OCI-LY3 (cell line): ENCODE measurements around the gene FAM222B.

Experiments used
- H2AFZ ChIP-seq: fragments of 200-600, 300-600 bp; shearing (Covaris generic); 2 replicates; pipeline ENCODE4 v1.6.0; 2014; ENCODE audit warnings: antibody characterized with exemption, low read depth, low read length
- H3K27ac ChIP-seq: fragments of 200-600, 300-600 bp; sonication (generic); 2 replicates; pipeline ENCODE4 v1.5.1; 2014; ENCODE audit warnings: mild to moderate bottlenecking, low read length, moderate library complexity, mixed read lengths
- H3K27me3 ChIP-seq: fragments of 200-600, 300-600 bp; sonication (generic); 2 replicates; pipeline ENCODE4 v1.6.1; 2014; ENCODE audit warnings: low read depth, low read length, mixed read lengths
- H3K36me3 ChIP-seq: fragments of 200-600, 300-600 bp; sonication (generic); replicated peaks from 2 replicates; pipeline ENCODE3; 2014; ENCODE audit warnings: low read depth, low read length, mixed read lengths
- H3K4me1 ChIP-seq: fragments of 300-600, 200-600 bp; sonication (generic); 2 replicates; pipeline ENCODE4 v1.6.1; 2014; ENCODE audit warnings: low read length, mixed read lengths
- H3K4me2 ChIP-seq: fragments of 200-600, 300-600 bp; sonication (generic); 2 replicates; pipeline ENCODE4 v1.6.1; 2014; ENCODE audit warnings: low read length, mixed read lengths
- H3K4me3 ChIP-seq: fragments of 300-600, 200-600 bp; sonication (generic); 2 replicates; pipeline ENCODE4 v1.5.1; 2014; ENCODE audit warnings: antibody characterized with exemption, mild to moderate bottlenecking, low read length, moderate library complexity
- H3K79me2 ChIP-seq: fragments of 300-600, 200-600 bp; shearing (Covaris generic); 2 replicates; pipeline ENCODE4 v1.6.1; 2014; ENCODE audit warnings: mild to moderate bottlenecking, low read length, mixed read lengths
- H3K9ac ChIP-seq: fragments of 300-600, 200-600 bp; shearing (Covaris generic); 2 replicates; pipeline ENCODE4 v1.6.0; 2014; ENCODE audit warnings: mild to moderate bottlenecking, low read length, moderate library complexity
- H3K9me3 ChIP-seq: fragments of 200-600, 300-600 bp; shearing (Covaris generic); 2 replicates; pipeline ENCODE4 v1.6.1; 2014; ENCODE audit warnings: low read length, mixed read lengths; ENCODE audit not compliant: insufficient read depth
- H4K20me1 ChIP-seq: fragments of 200-600, 300-600 bp; sonication (generic); 2 replicates; pipeline ENCODE4 v1.6.1; 2016; ENCODE audit warnings: low read length, mixed read lengths; ENCODE audit not compliant: insufficient read depth
- CTCF ChIP-seq: fragments of 200-600, 300-600 bp; sonication (generic); IDR thresholded peaks from 2 replicates; pipeline ENCODE4 v1.5.1; 2014; ENCODE audit warnings: antibody characterized with exemption, low read length, low read depth
- EZH2phosphoT487 ChIP-seq: fragments of 200-600 bp; shearing (Covaris generic); IDR thresholded peaks from 2 replicates; pipeline ENCODE4 v1.6.1; 2018; ENCODE audit warnings: antibody characterized with exemption, mixed run types, low read depth

Gene FAM222B

GRCh38 chr17:28716740-28717577 lies 125.6 kb downstream of the FAM222B start:
- H3K9ac ChIP-seq: no peak overlapping the region
- no peak overlapping the region for H3K27ac ChIP-seq
- H3K36me3 ChIP-seq: peaks cover 19% of the 10 kb centered on the region
- H3K27me3 ChIP-seq: no peaks in the 10 kb centered on the region; the same call in 1 of the 2 replicates
- H2AFZ ChIP-seq: no peak overlapping the region
- H3K79me2 ChIP-seq: peaks cover 28% of the 10 kb centered on the region
- no peaks in the 10 kb centered on the region for H3K9me3 ChIP-seq
- peaks cover 13% of the 10 kb centered on the region; the same call in 1 of the 2 replicates for H3K4me1 ChIP-seq
- H3K4me3 ChIP-seq: no peak overlapping the region
- H3K4me2 ChIP-seq: no peak overlapping the region
- peaks cover 5% of the 10 kb centered on the region for H4K20me1 ChIP-seq
- no peak for TF ChIP-seq CTCF
- no peak for TF ChIP-seq EZH2phosphoT487

GRCh38 chr17:28715217-28715616 lies 127.4 kb downstream of the FAM222B start:
- Histone ChIP-seq H3K36me3 (peaks cover 3% of the 10 kb centered on the region), H4K20me1 (no peaks in the 10 kb centered on the region), H3K4me3 (no peak overlapping the region), H3K27me3 (no peaks in the 10 kb centered on the region; the same call in 1 of the 2 replicates), H3K9ac (no peak overlapping the region), H3K4me1 (peaks cover 10% of the 10 kb centered on the region; the same call in 1 of the 2 replicates), H3K9me3 (no peaks in the 10 kb centered on the region), H3K4me2 (no peak overlapping the region), H3K79me2 (peaks cover 11% of the 10 kb centered on the region), H3K27ac (no peak overlapping the region), H2AFZ (no peak overlapping the region)
- TF ChIP-seq CTCF: no peak
- no peak for TF ChIP-seq EZH2phosphoT487

- Histone ChIP-seq H3K27me3 (no peaks in the 10 kb centered on the region; the same call in 1 of the 2 replicates), H3K4me3 (no peak overlapping the region), H2AFZ (no peak overlapping the region), H3K79me2 (peaks cover 4% of the 10 kb centered on the region), H4K20me1 (no peaks in the 10 kb centered on the region), H3K4me2 (no peak overlapping the region), H3K36me3 (no peaks in the 10 kb centered on the region), H3K4me1 (peaks cover 10% of the 10 kb centered on the region; the same call in 1 of the 2 replicates), H3K27ac (no peak overlapping the region), H3K9me3 (no peaks in the 10 kb centered on the region), H3K9ac (no peak overlapping the region)
- TF ChIP-seq EZH2phosphoT487: no peak
- TF ChIP-seq CTCF: peak; percentile 25; the same call in 1 of the 2 replicates
Observed at GRCh38 chr17:28714281-28714680, 128.3 kb downstream of the FAM222B start.

- H3K9me3 ChIP-seq: no peaks in the 10 kb centered on the region
- H3K4me3 ChIP-seq: peak overlapping the region; percentile 77
- peak overlapping the region; percentile 91; the same call in 1 of the 2 replicates for H3K9ac ChIP-seq
- TF ChIP-seq CTCF: no peak
- TF ChIP-seq EZH2phosphoT487: no peak
- no peak overlapping the region for H3K27ac ChIP-seq
- no peaks in the 10 kb centered on the region for H3K36me3 ChIP-seq
- H3K79me2 ChIP-seq: no peaks in the 10 kb centered on the region
- no peaks in the 10 kb centered on the region for H4K20me1 ChIP-seq
- no peaks in the 10 kb centered on the region; the same call in 1 of the 2 replicates for H3K27me3 ChIP-seq
- H3K4me1 ChIP-seq: peaks cover 7% of the 10 kb centered on the region; the same call in 1 of the 2 replicates
- H3K4me2 ChIP-seq: peak overlapping the region; percentile 95
- peak overlapping the region; percentile 87 for H2AFZ ChIP-seq
Observed at GRCh38 chr17:28712705-28713415, 129.7 kb downstream of the FAM222B start.
